GM19351 (cell line): ENCODE measurements around the gene DNMBP.

Experiments
- ATAC-seq: cut with Tn5 transposase; IDR thresholded peaks from one replicate; pipeline ENCODE4 v1.9.1; 2021; ENCODE audit warnings: mild to moderate bottlenecking, moderate library complexity; ENCODE audit not compliant: unreplicated experiment

Gene DNMBP, protein sequence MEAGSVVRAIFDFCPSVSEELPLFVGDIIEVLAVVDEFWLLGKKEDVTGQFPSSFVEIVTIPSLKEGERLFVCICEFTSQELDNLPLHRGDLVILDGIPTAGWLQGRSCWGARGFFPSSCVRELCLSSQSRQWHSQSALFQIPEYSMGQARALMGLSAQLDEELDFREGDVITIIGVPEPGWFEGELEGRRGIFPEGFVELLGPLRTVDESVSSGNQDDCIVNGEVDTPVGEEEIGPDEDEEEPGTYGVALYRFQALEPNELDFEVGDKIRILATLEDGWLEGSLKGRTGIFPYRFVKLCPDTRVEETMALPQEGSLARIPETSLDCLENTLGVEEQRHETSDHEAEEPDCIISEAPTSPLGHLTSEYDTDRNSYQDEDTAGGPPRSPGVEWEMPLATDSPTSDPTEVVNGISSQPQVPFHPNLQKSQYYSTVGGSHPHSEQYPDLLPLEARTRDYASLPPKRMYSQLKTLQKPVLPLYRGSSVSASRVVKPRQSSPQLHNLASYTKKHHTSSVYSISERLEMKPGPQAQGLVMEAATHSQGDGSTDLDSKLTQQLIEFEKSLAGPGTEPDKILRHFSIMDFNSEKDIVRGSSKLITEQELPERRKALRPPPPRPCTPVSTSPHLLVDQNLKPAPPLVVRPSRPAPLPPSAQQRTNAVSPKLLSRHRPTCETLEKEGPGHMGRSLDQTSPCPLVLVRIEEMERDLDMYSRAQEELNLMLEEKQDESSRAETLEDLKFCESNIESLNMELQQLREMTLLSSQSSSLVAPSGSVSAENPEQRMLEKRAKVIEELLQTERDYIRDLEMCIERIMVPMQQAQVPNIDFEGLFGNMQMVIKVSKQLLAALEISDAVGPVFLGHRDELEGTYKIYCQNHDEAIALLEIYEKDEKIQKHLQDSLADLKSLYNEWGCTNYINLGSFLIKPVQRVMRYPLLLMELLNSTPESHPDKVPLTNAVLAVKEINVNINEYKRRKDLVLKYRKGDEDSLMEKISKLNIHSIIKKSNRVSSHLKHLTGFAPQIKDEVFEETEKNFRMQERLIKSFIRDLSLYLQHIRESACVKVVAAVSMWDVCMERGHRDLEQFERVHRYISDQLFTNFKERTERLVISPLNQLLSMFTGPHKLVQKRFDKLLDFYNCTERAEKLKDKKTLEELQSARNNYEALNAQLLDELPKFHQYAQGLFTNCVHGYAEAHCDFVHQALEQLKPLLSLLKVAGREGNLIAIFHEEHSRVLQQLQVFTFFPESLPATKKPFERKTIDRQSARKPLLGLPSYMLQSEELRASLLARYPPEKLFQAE (N-terminal part only)

GRCh38 chr10:100009793-100010676, at the start of gene DNMBP:
TSS of gene DNMBP (minus strand) at chr10:100009947. CDS start at chr10:99972124, 37,823 bp downstream.
- ATAC-seq = peak; percentile 59

DNA sequence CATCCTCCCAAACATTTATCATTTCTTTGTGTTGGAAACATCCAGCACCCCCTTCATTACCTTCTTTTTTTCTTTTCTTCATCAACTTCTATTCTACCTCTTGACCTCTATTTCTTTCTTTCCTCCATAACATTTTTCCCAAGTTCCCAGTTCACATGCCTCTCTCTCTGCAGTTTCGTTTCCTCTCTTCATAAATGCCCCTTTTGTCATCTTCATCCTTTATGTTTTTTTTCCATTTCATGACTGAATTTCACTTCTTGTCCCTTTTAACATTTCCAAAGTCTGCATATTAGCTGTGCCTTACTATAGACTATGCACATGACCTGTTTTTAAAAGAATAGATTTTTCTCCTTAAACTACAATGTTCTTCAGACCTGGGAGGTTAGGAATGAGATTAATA, 48.2 kb upstream of the DNMBP start:
- no peak for ATAC-seq

DNA sequence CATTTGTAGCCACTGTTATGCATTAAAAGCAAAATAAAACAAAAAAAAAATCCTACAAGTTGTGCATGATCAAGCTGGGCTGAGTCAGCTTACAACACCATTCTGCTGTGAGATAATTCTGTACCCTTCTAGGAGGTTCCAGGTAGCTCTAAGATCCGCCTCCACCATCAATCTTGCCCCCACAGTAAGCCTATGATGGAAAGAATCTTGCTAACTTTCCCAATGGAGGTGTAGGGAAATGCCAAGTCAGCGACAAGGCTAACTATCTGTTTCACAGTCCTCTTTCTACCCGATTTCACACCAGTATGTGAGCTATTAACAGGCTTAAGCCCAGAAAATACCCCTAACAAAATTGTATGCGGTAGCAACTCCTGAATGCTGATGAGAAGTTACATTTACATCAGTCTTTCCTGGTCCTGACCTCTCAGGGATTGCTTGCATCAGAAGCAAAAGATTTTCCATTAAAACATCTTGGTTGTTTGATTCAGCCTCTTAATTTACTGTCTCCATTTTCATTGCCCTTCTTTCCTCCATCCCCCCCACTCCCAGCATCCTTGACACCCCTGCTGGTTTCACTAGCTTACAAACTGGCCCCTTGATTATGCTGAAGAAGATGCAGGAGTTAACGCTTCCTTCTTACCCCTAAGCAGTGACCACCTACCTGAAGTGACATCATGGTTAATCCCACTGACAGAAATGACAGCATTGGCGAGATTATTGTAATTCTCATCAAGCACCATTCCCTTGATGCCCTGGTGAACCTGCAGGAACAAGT, 44.1 kb upstream of the DNMBP start:
- ATAC-seq = no peak

GRCh38 chr10:100046021-100046486, 36.3 kb upstream of the DNMBP start:
- peak; percentile 64 for ATAC-seq

DNA sequence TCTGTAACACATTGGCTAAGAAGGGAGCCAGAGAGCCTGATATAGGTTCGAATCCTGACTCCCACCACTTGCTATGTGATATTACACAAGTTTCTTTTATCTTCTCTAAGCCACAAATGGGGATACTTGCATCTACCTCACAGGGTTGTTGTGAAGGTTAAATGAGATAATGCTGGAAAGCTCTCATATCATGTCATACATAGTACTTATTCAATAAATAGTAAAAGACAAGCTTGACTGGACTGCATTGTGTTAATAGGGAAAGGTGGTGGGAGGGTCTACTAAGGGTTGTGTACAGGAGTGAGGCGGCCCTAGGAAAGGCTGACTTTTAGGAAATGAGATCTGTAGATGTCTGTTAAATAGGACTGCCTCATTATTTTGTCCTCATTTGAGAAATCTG, 35.8 kb upstream of the DNMBP start:
- ATAC-seq = no peak

GRCh38 chr10:100043796-100044195, 34.0 kb upstream of the DNMBP start:
- ATAC-seq = no peak

GRCh38 chr10:100043344-100043743, 33.6 kb upstream of the DNMBP start:
- ATAC-seq = no peak

DNA sequence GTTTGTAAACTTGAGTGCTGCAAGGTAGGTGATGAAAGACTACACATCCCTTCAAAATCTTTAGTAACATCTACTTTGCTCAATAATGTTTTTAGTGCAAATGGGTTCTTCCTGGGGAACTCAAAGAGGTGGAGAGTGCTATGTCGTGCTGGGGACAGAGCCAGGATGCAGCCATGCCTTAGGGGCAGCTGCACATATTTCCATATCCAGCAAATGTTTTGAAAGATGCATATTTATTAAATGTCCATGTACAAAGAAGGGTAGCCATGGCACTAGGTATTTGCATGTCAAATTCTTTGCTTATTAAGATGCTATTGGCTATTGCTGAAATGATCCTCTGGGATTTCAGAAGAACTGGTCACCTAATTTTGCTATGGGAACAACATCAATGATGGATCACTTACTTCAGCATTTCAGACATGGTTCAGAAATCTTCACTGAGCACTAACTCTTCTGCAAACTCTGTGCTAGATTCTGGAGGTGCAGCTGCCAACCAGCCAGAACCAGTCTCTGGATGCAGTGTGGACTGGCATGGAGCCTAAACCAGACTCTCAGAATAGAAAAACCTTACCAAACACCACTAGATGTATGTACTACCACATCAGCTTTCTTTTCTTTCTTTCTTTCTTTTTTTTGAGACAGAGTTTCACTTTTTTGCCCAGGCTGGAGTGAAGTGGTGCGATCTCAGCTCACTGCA, 31.7 kb upstream of the DNMBP start:
- ATAC-seq = no peak

DNA sequence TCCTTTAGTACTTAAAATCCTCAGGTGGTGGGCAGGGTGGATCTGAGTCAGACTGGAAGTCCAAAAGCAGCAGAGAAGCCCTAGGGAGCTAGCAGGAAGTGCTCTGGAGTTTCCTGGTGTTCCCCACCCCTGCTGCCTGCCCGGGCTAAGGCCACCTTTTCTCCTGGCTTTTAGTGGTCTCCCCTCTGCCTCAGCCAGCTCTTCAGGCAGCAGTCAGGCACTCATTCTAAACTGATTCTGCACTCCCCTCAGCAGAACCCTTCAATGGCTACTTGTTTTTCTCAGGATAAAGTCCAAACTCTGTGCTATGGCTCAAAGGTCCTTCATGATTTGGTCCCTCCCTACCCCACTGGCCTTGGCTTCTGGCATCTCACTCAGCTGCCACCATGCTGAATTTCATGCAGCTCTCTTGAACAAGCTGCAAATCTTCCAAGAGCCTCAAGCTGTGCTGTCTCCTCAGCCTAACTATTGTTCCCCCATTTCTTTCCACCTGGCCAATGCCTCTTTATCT, 28.9 kb upstream of the DNMBP start:
- ATAC-seq = no peak

- no peak for ATAC-seq
Measured at GRCh38 chr10:100037758-100038315, 28.1 kb upstream of the DNMBP start.

DNA sequence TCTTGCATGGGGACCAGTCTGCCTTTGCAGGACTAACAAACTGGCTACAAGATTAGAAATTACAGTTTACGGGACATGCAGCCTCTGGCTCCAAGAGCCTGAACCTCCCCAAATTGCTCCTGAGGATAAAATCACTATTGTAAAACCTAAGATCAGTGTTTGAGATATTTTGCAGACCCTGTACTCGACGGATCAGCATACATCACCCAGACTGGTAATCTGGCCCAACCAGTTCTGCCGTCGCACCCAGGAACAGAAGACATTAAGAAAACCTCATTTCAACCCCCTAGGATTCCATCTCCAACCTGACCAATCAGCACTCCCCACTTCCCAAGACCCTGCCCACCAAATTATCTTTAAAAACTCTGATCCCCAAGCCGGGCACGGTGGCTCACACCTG, 27.1 kb upstream of the DNMBP start:
- ATAC-seq = no peak

- no peak for ATAC-seq
Measured at GRCh38 chr10:100033766-100034418, 24.1 kb upstream of the DNMBP start.

GRCh38 chr10:100027416-100027815, 17.7 kb upstream of the DNMBP start:
- ATAC-seq = no peak

DNA sequence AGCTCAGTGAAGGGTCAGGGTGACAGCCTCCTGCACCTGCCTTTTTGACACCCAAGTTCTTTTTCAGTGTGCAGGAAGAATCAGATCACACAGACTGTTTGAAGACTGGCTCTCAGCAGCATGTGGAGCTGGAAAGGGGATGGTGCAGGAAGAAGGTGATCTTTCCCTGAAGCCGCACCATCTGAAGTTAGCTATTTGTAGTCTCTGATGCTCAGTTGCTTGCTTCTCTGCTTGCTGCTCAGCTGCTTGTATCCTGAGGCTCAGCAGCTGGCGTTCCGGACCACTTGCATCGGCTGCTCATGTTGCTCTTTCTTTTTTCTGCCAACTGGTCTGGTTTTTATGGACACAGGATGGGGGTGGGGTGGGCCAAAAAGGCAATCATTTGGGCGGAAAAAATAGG, 15.8 kb upstream of the DNMBP start:
- no peak for ATAC-seq

DNA sequence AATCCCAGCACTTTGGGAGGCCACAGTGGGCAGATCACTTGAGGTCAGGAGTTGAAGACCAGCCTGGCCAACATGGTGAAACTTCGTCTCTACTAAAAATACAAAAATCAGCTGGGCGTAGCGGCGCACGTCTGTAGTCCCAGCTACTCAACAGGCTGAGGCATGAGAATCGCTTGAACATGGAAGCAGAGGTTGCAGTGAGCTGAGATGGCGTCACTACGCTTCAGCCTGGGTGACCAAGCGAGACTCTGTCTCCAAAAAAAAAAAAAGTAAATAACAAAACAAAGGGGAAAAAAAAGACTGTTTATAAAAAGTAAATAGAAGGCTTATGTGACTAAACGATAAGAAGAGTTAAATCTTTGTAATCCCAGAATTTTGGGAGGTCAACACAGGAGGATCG, 15.0 kb upstream of the DNMBP start:
- ATAC-seq = no peak

DNA sequence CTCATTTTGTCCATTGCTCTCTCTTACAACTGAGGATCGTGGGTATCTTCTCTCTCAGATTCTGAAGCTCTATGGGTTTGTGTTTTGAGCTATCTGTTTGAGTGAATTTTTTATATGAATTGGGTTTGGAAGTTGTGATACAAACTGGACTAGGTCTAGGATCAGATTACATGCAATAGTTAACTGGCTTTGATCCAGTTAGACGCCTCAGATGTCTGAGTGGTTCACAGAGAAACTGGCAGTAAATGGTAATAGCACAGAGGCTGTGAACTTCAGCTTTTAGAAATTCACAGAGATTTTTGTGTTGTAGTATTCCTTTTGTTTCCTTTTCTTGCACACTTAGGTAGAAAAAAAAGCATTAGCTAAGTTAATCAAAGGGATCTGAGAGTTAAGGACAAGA, 12.7 kb upstream of the DNMBP start:
- ATAC-seq = no peak

DNA sequence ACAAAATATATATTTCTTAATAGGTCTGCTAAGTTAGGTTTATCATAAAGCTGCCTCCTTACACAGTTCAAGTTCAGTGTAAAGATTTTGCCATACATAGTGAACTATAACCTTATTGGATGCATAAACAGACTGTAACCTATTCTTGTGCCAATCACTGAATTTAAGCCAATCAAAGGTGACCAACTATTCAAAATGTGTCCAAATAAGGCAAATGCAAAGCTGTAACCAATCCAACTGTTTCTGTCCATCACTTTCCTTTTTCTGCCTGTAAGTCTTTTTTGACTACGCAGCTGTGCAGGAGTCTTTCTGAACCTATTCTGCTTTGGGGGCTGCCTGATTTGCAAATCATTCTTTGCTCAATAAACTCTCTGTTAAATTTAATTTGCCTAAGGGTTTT, 11.6 kb upstream of the DNMBP start:
- ATAC-seq = no peak

- no peak for ATAC-seq
Measured at GRCh38 chr10:100020886-100021253, 11.1 kb upstream of the DNMBP start.
